Measurements from ENCODE around the gene NT5DC3.

The NT5DC3 gene

GRCh38 chr12:103840876-103841689 lies at the start of gene NT5DC3:
Gene NT5DC3, minus strand, starts transcription at chr12:103841234. Its CDS starts 78 bp downstream, at chr12:103841156.
- DNase-seq, result peak; percentile 78

- no peak for DNase-seq
These were observed 46.7 kb upstream of the NT5DC3 start for GRCh38 chr12:103887738-103888137.

GRCh38 chr12:103886195-103886797 lies 45.3 kb upstream of the NT5DC3 start:
- no peak for DNase-seq

- peak; percentile 20 for DNase-seq
These were observed 43.3 kb upstream of the NT5DC3 start for GRCh38 chr12:103884316-103884715.

DNA sequence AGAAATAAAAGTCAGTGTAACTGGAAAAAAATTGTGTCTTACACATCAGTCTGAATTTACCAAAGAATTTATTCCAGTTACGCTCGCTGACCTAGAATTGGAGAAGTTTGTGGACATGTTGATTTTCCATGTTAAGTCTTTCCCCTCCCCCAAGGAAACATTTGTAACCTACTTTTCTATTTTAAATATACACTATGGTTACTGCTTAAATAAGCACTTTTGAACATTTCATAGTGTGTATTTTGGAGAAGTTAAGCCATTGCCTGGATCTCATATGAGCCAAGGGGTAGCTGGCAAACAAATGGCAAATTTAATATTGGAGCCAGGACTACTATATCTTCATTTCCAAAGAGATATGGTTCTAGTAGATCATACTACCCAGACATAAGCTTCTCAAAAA lies 42.9 kb upstream of the NT5DC3 start:
- DNase-seq, result no peak

GRCh38 chr12:103882861-103883596 lies 42.0 kb upstream of the NT5DC3 start:
- no peak for DNase-seq

DNA sequence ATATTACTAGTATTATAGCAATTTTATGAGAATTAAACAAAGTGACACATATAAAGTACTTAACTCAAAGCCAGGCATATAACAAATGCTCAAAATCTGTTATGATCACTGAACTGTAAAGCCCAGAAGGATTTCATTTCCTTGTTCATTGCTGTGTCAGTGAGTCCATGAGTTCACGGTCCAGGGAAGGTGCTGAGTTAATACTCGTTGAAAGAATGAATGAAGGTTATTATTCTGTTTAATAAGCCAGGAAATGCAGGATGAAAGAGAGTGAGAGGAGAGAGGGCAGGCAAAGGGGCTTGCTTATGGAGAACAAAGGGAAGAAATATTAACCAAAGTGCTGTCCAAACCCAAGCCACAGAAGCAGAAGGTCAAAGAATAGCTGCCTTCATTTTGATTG lies 40.2 kb upstream of the NT5DC3 start:
- DNase-seq, result no peak

- no peak for DNase-seq
These were observed 39.5 kb upstream of the NT5DC3 start for GRCh38 chr12:103880299-103881142.

DNA sequence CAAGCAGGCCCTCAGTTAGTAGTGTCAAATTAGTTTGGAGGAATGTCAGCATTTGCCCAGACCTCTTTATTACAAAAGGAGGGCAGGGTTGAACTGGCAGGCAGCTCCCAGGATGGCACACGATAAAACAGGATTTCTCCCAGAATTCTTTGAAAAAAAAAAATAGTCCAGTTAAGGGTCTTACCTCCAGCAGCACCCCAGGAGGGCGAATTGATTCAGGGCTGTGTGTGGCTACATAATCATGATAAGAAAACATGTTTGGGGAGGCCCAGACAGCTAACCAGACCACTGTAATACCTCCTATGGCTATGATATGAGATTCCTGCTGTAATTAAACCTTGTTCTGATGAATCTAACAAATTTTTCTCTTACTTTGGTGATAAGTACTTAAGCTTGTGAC lies 38.8 kb upstream of the NT5DC3 start:
- no peak for DNase-seq

GRCh38 chr12:103879048-103879692 lies 38.1 kb upstream of the NT5DC3 start:
- DNase-seq, result no peak

- DNase-seq, result peak; percentile 41
These were observed 37.0 kb upstream of the NT5DC3 start for GRCh38 chr12:103877934-103878510.

- no peak for DNase-seq
These were observed 36.3 kb upstream of the NT5DC3 start for GRCh38 chr12:103877288-103877687.

DNA sequence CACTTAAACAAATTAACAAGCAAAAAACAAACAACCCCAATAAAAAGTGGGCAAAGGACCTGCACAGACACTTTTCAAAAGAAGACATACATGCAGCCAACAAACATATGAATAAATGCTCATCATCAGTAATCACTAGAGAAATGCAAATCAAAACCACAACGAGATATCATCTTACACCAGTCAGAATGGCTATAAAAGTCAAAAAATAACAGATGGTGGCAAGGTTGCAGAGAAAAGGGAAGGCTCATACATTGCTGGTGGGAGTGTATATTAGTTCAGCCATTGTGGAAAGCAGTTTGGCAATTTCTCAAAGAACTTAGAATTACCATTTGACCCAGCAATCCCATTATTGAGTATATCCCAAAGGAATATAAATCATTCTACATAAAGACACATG lies 34.6 kb upstream of the NT5DC3 start:
- no peak for DNase-seq

GRCh38 chr12:103868215-103868614 lies 27.2 kb upstream of the NT5DC3 start:
- DNase-seq, result no peak

DNA sequence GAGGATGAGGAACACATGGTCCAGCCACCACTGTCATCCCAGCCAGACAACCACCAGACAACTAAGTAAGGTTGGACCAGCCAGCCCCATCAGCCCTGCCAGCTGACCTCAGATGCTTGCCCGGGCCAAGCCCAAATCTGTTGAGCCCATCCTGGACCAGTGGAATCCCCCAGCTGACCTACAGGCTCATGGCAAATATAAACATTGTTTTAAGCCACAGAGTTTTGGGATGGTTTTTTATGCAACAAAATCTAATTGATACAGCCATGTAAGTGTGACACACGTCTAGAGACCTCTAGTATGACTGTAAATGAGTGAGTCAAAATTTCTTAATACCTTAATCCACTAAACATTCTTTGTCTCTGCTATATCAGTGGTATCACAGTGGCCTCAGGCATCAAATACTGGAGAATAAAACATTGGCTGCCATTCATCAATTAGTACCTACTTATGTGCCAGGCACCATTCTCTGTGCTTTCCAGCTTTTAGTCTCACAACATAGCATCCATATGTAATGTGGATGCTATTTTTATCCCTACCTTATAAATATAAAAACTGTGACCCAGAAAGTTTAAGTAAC lies 24.2 kb upstream of the NT5DC3 start:
- no peak for DNase-seq

- no peak for DNase-seq
These were observed 23.7 kb upstream of the NT5DC3 start for GRCh38 chr12:103864710-103865109.

DNA sequence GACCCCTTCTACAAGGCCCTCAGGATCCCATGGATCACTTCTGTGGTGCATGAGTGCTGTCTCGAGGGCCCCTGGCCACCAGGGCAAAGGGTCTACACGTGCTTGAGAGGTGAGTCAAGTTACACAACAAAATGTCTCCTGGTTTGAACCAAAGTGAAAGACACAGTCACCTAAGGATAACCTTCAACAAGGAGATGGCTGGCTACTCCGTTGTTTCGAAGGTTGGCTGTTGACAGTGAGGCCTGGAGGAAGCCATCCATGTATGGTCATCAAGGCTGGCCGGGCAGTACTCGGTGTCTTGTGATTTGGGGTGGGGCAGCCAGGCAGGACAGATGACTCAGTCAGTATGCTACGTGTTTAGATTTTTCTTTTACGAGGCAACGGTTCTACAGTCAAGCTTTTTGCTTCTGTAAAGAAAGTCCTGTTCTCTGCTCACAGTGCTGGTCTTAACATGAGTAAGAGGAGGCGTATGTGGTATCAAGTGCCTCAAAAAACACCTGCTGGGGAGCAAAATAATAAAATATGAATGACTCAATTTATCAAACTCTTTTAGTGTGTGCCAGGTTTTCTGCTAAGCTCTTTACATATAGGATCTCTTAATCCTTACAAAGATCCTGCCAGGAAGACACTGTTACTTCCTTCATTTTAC lies 18.0 kb upstream of the NT5DC3 start:
- DNase-seq, result no peak

DNA sequence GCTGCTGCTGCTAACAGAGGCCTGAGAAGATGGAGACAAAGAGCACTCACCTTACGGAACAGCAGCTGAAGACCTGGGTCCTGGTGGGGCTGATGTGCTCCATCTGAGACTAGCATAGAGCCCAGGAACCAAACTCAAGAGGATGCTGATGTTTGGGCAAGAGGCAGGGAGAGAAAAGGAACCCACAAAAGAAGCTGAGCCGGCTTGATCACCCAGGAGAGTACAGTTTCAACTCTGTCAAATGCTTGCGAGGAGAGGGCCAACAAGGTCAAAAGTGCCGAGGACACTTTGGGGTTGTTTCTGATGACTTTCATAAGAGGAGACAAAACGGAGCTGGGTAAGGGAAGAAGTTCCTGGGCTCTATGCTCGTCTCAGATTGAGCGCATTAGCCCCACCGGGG lies 17.3 kb upstream of the NT5DC3 start:
- no peak for DNase-seq

DNA sequence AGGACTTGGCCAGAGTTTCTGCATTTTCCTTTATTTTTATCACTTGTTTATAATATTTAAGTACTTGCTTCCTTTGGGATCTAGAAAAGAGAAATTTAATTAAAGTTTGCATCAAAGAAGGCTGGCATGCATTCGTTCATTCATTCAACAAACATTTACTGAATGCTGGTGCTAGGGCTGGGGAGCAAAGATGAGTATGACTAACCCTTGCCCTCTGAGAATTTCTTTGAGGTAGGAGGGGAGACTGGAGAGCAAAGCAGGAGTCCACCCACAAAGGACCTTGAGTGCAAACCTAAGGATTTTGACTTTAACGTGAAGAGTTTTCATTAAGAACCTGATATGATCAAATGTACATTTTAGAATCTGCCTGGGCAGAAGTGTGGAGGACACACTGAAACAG lies 16.1 kb upstream of the NT5DC3 start:
- DNase-seq, result no peak

- no peak for DNase-seq
These were observed 15.0 kb upstream of the NT5DC3 start for GRCh38 chr12:103855896-103856657.

All from stimulated activated CD4-positive, alpha-beta T cell treated with anti-CD3 and anti-CD28 coated beads, Interleukin-4, amount 100 ng/mL, for 1 hour (primary cell).